ENCODE results near the gene ZNRF2.
"Not testable (repeated sequence)": the region's sequence is repeated elsewhere in the genome, so short reads cannot be mapped to it uniquely, and the experiment has no call there.

Gene ZNRF2

DNA sequence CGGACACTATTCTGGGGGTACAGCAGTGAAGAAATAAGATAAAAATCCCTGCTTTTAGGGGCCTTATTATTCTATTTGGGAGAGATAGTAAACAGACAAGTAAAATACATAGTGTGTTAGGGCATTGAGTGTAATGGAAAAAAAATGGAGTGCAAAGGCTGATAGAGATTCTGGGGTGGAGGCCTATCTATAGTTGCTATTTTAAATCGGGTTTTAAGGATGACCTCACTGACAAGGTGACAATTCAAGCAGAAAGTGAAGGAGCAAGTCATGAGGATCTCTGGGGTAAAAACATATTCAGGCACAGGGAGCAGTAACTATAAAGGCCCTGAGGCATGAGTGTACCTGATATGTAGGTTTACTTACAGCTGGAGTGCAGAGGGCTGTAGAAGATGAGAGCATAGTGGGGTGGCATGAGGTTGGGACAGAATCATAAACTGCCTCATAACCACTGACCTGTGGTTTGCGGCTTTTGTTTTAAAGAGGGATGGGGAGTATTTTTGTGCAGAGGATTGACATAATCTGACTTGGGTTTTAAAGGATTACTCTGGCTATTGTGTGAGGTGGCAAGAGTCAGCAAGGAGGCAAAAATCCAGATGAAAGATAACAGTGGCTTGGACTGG is 8.1 kb downstream of the ZNRF2 start:
- not testable (repeated sequence) for DNase-seq

DNA sequence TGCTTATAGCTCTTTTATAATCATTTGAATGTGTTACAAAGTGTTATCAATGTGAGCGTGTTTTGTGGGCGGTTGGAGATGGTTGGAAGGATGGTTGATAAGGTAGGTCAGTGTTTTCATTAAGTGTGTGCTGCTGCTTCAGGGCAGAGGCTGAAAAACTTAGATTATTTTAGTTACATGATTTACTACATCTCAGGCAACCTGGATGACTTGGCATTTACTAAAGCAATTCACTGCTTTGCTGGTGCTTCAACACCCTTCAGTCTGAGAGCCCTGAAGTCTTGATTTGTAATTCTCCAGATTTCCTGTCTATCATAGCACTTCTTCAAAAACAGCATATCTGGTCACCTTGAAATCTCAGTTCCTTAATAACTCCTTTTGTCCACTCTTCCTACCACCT is 11.9 kb downstream of the ZNRF2 start:
- not testable (repeated sequence) for DNase-seq

DNA sequence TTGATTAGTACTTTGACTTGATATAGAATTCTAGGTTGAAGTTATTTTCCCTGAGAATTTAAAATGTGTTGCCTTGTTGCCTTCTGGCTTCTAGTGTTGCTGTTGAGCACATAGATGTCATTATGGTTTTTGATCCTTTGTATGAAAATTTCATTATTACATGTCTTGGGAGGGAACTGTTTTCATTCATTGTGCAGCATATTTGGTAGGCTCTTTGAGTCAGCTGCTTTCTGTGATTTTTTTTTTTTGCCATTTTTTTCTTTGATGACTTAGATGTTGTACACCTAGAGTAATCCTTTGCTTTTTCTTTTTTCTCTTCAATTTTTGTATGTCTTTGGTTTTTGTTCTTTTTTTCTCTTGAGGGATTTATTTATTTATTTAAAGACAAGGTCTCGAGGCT is 13.1 kb downstream of the ZNRF2 start:
- not testable (repeated sequence) for DNase-seq

DNA sequence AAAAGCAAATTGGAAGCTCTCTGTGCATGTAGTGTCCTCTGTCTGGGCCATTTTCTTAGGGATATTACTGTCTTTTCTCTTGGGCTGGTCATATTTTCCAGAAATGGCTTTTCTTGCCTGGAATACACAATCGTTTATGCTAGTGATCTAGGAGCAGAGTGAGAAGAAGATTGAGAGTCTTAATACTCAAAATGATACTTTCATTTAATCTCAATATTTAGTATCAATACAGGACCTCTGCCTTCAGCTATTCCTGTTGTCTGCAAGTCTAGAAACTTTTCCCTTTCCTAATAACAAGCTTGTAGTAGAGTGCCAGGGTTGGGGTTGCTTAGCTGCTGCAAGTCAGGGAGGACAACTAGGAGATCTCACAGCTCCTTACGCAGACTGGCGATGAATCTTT is 14.0 kb downstream of the ZNRF2 start:
- not testable (repeated sequence) for DNase-seq

DNA sequence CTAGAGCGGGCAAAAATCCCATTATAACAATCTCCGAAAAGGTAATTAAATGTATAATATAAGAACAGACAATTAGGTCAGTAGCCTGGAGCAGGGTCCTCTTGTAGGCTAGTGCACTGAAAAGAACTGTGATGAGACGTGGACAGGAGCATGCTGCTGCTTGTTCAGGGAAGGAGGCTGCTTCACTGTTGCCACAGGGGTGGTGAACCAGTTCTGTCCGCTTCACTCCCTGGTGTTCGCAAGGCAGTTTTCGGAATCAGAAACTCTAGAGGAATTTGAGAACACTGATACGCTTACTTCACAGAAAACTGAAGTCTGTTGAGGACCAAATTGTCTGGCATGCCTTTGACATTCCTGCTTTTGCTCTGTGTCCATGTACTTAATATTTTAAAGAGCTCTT is 17.4 kb downstream of the ZNRF2 start:
- DNase-seq, result no peak

DNA sequence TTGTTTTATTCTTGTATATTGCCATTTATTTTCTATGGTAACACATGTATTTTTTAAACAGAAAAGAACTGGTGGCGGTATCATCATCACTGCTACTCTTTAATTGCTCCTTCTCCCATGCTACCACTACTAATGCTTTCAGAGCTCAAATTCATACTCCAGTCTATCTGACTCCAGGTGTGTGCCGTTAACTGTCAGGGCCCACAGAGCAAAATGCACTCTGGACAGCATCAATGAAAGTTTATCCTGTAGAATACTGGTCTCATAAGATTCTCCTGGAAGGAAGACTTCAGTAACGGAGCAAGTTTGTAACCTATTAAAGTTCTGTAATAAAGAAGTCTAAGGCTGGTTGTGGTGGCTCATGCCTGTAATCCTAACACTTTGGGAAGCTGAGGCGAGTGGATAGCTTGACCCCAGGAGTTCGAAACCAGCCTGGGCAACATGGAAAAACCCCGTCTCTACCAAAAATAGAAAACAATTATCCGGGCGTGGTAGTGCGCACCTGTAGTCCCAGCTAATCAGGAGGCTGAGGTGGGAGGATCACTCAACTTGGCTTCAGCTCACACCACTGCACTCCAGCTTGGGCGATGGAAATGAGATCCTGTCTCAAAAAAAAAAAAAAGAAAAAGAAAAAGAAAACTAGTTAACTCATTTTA is 18.4 kb downstream of the ZNRF2 start:
- DNase-seq, result no peak

DNA sequence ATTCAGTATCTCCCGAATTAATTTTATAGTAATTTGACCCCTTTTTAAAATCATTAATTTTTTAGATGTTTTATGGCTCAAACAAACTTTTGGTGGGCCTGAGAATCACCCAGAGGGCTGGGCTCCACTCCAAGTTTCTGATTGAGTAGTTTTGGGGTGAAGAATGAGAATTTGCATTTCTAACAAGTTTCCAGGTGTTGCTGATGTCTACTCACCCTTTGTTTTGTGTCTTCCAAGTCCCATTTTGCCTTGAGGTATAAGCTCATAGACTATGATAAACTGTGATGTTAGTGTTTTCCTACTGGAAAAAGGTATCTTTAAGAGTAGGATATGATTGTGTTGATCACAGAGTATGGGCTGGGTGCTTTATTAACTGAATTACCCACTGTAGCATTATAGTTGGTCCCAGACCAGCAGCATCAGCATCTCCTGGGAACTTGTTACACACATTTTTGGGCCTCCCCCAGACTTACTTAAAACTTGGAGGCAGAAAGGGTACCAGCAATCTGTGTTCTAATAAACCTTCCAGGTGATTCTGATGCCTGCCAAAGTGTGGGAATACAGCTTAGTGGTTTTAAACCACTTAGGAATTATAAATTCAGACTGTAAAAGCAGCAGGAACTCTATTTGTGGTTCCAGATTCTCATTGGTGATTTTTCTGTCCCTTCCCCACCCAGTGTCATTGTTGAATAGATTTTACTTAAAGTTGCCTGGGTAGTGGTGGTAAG is 19.1 kb downstream of the ZNRF2 start:
- DNase-seq, result no peak

DNA sequence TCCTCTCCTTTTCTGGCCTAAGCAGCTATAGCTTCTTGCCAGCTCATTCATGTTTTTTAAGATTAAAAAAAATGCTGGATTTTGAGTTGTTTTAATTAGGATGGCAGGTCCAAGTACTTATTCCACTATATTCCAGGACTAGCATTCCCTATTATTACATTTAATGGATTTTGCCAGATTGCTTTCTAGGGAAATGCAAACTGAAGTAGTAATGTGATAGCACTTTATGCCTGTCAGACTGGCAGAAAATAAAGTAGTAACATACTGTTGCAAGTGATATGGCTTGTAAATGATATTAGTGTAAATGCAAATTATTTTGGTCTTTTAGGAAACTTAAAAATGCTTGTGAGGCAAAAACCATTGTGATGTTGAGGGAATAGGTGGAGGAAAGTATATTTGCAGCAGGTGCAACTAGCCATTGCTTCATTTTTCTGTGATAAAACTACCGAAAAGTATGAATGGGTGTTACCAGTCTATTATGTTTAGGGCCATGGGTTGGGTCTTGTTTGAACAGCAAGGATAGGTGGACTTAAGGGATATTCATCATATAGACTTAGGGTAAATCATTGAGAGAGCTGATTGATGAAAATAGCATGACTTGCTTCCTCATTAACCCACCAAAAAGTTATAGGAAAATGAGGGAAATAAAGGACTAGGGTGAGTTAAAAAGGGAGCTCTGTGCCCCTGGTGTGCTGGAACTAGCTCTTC is 19.9 kb downstream of the ZNRF2 start:
- no peak for DNase-seq

DNA sequence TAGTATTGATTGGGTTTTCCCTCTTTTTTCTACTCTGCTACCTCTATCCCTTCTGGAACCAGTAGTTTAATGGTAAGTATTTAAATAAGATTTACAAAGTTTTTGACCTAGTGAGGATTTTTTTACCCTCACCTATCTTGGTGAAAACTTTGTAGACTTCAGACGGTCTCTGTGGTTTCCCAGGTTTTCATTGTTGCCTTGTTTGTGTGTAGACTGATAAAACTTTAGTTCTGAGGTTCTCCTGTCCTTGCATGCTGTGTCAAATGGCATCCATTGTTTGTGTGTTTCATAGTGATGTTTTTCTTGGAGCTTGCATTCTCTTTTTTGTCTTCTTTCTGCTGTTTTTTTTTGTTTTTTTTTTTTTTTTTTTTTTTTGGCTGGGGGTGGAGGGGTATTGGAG is 22.6 kb downstream of the ZNRF2 start:
- DNase-seq, result no peak

DNA sequence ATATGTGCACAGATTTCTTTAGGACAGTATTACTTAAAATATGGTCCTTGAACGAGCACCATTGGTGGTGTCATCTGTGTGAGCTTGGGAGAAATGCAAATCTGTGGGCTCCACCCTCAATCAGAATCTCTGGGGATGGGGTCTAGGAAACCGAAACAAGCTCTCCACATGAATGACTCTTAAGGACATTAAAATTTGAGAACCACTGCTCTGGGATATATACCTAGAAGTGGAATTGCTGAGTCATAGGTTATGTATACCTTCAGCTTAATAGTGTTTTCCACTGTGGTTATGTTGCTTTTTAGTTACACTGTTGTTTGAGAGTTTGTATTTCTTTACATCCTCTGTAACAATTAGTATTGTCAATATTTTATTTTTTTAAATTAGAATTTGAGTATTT is 24.0 kb downstream of the ZNRF2 start:
- no peak for DNase-seq

DNA sequence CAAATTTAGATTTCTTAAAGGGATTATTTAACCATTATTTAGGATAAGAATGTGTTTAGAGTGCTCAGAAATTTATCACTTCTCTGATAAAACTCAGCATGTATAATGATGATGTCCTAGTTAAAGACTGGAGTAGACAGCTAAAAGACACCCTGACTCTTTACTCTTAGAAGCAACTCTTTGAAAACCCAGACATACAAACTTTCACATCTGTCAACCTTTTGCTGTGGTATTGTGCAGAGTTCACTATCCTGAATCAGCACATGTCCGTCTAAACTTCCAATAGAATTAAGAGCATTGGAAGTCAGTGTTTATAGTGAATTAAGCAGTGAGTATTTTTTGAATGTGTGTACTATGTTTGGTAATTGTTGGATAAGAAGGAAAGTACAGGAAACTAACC is 24.9 kb downstream of the ZNRF2 start:
- no peak for DNase-seq

DNA sequence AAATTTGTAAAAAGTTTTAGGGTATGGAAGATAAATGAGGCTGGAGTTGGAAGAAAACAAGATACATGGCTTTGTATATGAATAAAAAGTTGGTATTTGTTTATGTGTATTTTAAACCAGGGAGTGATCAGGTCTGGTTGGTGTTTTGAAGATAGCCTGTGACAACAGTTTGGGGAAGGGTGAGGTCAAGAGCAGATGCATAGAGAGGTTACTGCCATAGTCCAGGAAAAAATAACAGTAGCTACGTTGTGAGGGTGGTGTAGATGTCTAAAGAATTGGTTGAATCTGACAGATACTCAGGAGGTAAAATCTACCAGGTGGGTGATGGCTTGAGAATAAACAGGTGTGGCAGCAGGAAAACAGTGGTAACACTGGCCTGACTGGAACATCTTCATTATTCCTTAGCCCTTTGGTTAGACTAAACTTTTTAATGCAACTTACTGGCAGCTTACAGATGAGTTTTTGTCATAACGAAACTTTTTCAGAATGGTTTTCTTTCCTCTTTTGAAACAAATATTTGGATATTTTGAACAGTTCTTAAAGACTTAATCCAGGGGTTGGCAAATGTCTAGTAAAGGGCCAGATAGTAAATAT is 25.5 kb downstream of the ZNRF2 start:
- DNase-seq, result no peak

DNA sequence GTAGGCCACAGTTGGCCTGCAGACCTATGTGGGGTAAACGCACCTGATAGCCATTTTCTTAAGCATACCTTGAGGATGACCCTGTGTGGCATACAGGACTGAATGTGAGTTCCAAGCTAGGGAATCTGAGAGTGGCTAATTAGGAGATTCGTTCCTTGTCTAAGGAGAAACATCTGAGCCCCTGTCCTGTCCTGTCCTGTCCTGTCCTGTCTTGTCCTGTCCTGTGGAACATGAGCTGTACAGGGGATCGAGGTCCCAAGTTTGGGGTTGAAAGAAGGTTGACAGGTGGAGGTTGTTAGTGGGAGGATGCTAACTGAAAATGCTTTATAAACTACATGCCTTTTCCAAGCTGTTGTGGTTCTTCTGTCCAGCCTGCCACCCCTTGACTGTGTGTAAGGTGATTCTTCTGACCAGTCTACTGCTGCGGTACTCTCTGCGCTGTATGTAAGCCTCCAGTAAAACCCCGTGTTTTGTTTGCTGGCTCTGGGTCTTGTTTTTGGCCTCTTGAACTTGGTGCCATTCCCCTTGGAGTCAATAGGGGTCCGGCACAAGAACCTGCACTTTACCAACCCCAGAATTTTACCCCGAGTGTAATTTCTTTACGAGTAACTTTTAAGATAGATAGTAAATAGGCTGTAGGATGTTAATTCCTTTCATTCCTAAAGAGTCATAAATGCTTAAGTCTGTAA is 26.4 kb downstream of the ZNRF2 start:
- DNase-seq, result no peak

DNA sequence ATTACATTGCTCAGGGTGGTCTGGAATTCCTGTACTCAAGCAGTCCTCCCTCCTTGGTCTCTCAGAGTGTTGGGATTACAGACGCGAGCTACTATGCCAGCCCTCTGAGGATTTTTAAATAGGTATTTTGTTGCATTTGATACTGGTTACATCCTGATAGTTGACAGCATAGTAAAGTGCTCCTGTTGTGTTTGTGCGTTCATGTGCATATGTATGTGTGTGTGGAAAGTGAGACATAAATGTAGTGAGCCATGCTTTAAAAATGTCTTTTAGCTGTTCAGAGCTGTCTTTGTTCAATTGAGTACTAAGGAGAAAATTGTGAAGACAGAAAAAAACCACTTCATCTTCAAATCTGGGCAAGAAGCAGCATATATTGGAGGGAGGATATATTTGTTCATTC is 27.8 kb downstream of the ZNRF2 start:
- DNase-seq, result no peak

DNA sequence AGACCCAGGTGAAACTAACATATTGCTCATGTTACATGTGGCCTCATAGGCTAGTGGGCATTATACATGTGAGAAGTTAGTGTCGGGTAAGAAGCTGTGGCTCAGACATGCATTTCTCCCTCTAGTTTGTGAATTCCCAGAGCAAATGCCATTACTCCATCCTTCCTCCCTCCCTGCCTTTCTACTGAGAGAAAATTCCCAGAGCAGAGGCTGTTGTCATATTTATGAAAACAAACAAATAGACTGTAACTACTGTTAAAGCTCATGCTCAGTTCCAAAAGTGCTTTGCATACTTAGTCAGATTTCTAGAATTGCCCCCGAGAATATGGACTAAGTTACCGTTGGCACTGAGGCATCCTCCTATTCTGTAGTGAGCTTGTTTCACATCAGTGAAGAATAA is 29.0 kb downstream of the ZNRF2 start:
- DNase-seq, result no peak

DNA sequence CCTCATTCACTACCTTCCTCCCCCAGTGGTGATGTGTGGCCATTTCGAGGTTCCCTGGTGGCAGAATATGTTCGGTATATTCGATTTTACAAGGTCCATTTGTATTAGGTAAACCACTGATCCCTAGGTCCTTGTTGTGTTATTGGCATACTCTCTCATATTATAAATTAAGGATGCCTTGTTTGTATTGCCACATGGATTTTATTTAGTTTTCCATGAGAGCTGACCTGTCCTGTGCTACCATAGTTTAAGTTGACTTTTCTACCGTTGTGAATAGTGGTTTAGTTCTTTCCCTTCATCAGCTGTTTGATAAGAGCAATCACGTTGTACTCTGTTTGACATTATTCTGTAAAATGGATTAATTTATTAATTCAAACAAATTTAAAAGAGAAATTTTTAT is 29.4 kb downstream of the ZNRF2 start:
- no peak for DNase-seq

DNA sequence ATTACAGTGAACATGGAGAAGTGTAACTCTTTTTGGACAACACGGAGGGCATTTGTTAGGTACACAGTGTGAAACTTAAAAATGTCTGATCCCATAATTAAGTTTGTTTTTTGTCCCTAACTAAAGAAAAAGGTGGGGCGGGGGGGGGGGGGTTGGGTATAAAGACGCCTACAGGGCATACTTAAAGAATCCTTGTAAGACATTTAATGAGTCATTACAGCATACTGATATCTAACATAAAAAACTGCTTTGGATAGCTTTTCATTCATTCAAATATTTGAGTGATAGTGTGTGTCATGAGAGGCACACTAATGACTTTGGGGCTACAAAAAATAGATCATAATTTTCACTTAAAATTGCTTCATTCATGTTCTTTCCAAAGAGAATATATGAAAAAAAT is 31.2 kb downstream of the ZNRF2 start:
- no peak for DNase-seq

DNA sequence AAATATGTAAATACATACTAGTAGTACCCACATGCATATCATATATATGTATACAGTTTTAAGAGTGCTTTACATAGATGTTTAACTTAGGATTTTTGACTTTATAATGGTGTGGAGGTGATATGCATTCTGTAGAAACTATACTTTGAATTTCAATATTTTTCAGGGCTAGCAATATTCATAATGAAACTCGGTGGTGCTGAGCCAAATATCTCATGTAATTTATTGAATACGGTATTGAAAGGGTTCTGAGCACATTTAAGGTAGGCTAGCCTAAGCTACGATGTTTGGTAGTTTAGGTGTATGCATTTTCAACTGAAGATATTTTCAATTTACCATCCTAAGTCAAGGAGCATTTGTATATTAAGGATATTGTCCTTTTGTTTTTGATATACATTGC is 36.0 kb downstream of the ZNRF2 start:
- DNase-seq, result no peak

DNA sequence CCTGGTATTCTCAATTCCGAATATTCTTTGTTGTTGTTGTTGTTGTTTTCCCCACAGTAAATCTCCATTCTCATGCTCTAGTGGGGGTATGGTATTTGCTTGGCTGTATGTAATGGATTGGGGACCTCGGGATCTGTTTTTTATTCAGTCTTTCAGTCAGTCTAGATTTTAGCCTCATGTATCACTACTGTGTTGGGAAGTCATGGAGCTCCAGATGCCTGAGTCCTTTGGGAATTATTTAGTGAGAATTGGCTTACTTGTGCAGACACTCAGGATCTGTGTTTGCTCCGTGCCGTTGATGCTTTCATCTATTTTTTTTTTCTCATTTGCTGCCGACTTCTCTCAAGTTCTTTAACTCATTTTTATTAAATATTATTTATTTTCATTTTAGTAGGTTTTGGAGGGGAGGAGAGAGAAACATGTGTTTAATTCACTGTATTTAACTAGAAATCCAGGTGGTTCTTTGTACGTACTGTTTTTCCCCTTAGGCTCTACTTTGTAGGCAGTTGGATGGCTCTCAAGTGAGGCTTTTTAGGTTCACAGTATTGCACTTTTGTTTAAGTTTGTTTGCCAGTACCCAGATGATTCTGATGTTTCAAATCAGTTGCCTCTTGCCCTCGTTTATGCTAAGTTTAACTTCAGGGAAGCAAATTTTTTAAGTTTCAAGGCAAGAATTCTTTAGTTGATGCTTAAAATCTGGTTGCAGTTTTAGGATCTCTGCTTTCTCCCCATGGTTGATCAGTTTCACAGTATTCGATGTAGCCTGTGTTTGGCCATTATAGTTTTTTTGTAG is 36.9 kb downstream of the ZNRF2 start:
- peak; percentile 42 for DNase-seq

DNA sequence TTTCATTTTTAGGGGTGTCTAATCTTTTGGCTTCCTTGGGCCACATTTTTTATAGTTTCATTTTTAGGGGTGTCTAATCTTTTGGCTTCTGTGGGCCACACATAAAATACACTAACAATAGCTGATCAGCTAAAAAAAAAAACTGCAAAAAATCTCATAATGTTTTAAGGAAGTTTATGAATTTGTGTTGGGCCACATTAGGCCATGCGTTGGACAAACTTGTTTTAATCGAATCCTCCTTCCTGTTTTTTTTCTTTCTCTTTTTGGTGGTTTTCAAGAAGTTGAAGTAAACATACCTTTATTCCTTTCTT is 37.4 kb downstream of the ZNRF2 start:
- no peak for DNase-seq

DNA sequence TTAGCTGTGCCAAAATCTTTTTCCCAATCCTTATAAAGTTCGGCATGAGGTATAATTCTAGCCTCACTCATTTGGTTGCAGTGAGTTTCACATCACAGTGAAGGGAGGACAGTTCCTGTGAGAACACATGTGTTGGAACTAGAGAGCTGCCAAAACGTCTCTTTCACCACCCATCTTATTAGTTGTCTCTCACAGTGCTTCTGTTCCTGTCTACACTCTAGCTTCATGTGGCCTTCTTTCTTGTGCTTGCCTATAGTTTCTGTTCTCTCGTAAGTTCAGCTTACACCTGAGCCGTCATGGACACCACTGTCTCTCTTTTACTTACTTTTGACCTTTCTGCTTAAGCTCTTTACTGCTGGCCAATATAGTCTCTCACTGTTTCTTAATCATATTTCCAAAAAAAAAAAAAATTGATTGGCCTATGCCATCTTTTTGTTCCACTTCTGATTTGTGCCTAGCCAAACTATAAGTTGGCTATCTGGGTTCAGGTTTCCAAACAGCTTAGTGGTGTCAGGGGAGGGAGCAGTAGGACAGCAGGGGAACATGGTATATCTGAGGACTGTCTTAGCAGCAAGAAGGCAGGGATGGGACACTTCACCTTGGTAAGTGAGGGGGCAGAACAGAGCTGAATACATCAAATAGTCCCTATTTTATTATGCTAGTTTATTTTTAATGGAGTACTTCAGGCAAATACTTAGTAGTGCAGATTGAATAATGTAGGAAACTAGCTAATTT is 38.0 kb downstream of the ZNRF2 start:
- peak; percentile 38 for DNase-seq

DNA sequence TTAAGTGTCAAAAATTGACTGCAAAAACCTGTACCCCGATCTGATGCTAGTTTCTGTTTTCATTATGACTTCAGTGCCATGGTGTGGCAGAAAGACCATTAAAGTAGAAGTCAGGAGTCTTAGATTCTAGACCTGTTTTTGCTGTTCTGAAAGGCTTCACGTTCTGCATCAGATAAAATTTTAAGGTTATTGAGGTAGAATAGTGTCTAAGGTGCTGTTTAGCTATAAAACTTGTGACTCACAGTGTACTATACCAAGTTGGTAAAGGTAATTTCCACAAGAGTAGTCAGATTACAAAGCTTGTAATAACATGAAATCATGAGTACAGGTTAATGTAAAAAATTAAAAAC is 38.6 kb downstream of the ZNRF2 start:
- DNase-seq, result no peak
